Liver (tissue), 9 donors: ENCODE measurements around the gene PAPSS1. TPM values are rescaled to one million over a fixed set of nuclear protein-coding genes. Genes with fewer than 3 reads are reported as not detected.

Source experiments
- DNase-seq: peaks from one replicate; pipeline ENCODE4 v3.0.0-alpha.2; 2017; ENCODE audit warnings: low spot score
- H3K27ac ChIP-seq, 2 donors: one replicate each; pipeline ENCODE4 v1.7.0; 2013; ENCODE audit warnings: inconsistent platforms in 2 of 2, low read length in 2 of 2, control low read depth in 1 of 2, low read depth in 1 of 2, mild to moderate bottlenecking in 1 of 2
- H3K27me3 ChIP-seq, 4 donors: one replicate each; pipeline versions ENCODE4 v1.6.1 to v1.7.0; 2013; ENCODE audit warnings: low read length in 3 of 4, inconsistent platforms in 1 of 4, mild to moderate bottlenecking in 1 of 4, moderate library complexity in 1 of 4; ENCODE audit not compliant: control insufficient read depth in 4 of 4, insufficient read depth in 4 of 4
- H3K36me3 ChIP-seq, 4 donors: one replicate each; pipeline versions ENCODE4 v1.6.1 to v1.7.0; 2013; ENCODE audit warnings: low read length in 3 of 4, mild to moderate bottlenecking in 3 of 4, low read depth in 1 of 4, moderate library complexity in 1 of 4; ENCODE audit not compliant: control insufficient read depth in 4 of 4, insufficient read depth in 3 of 4
- H3K4me1 ChIP-seq, 4 donors: one replicate each; pipeline versions ENCODE4 v1.6.1 to v1.7.0; 2013; ENCODE audit warnings: low read length in 3 of 4, mild to moderate bottlenecking in 3 of 4, moderate library complexity in 1 of 4; ENCODE audit not compliant: control insufficient read depth in 4 of 4, insufficient read depth in 4 of 4
- H3K4me3 ChIP-seq, 3 donors: one replicate each; pipeline versions ENCODE4 v1.6.1 to v1.7.0; 2013; ENCODE audit warnings: low read length in 3 of 3, control low read depth in 1 of 3, low read depth in 1 of 3, mild to moderate bottlenecking in 1 of 3
- H3K9ac ChIP-seq, 2 donors: one replicate each; pipeline ENCODE4 v1.7.0; 2013; ENCODE audit warnings: low read length in 2 of 2, mild to moderate bottlenecking in 2 of 2, moderate library complexity in 2 of 2, control low read depth in 1 of 2, low read depth in 1 of 2
- H3K9me3 ChIP-seq, 4 donors: one replicate each; pipeline versions ENCODE4 v1.6.1 to v1.7.0; 2013; ENCODE audit warnings: low read length in 3 of 4; ENCODE audit not compliant: control insufficient read depth in 4 of 4
- CTCF ChIP-seq: fragments of 150-350 bp; IDR thresholded peaks from 2 replicates; pipeline ENCODE4 v1.5.1; 2017; ENCODE audit warnings: improper control_type of control experiment, low read depth, low read length; ENCODE audit not compliant: missing input control
- EGR1 ChIP-seq, 2 donors: IDR thresholded peaks; 2 replicates each; pipeline ENCODE4 v1.6.1; 2016 to 2018; ENCODE audit warnings: antibody characterized with exemption in 2 of 2, low read depth in 2 of 2
- FOXA1 ChIP-seq: IDR thresholded peaks from 2 replicates; pipeline ENCODE4 v1.6.1; 2016; ENCODE audit warnings: antibody characterized with exemption
- FOXA2 ChIP-seq: IDR thresholded peaks from 2 replicates; pipeline ENCODE4 v1.6.1; 2016; ENCODE audit warnings: antibody characterized with exemption
- GABPA ChIP-seq, 2 donors: IDR thresholded peaks in 1 of 2; conservative IDR thresholded peaks in 1 of 2; 2 replicates each; pipeline ENCODE4 v1.6.1; 2016; ENCODE audit warnings: antibody characterized with exemption in 2 of 2, mild to moderate bottlenecking in 1 of 2, moderate library complexity in 1 of 2
- HNF4A ChIP-seq, 2 donors: conservative IDR thresholded peaks; 2 replicates each; pipeline ENCODE4 v1.6.1; 2016; ENCODE audit warnings: antibody characterized with exemption in 2 of 2, mild to moderate bottlenecking in 2 of 2
- HNF4G ChIP-seq: IDR thresholded peaks from 2 replicates; pipeline ENCODE4 v1.6.1; 2016; ENCODE audit warnings: antibody characterized with exemption
- JUND ChIP-seq, 2 donors: IDR thresholded peaks; 2 replicates each; pipeline ENCODE4 v1.6.1; 2016; ENCODE audit warnings: antibody characterized with exemption in 2 of 2
- NR2F2 ChIP-seq: IDR thresholded peaks from 2 replicates; pipeline ENCODE4 v1.6.1; 2016; ENCODE audit warnings: antibody characterized with exemption
- RAD21 ChIP-seq, 2 donors: IDR thresholded peaks; 2 replicates each; pipeline ENCODE4 v1.6.1; 2016; ENCODE audit warnings: antibody characterized with exemption in 2 of 2, mild to moderate bottlenecking in 2 of 2
- REST ChIP-seq: IDR thresholded peaks from 2 replicates; pipeline ENCODE4 v1.6.1; 2016; ENCODE audit warnings: antibody characterized with exemption, mild to moderate bottlenecking
- RXRA ChIP-seq, 2 donors: IDR thresholded peaks; 2 replicates each; pipeline ENCODE4 v1.6.1; 2017 to 2018; ENCODE audit warnings: antibody characterized with exemption in 2 of 2, mild to moderate bottlenecking in 1 of 2
- SP1 ChIP-seq: IDR thresholded peaks from 2 replicates; pipeline ENCODE4 v1.6.1; 2018; ENCODE audit warnings: antibody characterized with exemption, mild to moderate bottlenecking
- TAF1 ChIP-seq: conservative IDR thresholded peaks from 2 replicates; pipeline ENCODE4 v1.6.1; 2016; ENCODE audit warnings: antibody characterized with exemption, mild to moderate bottlenecking
- YY1 ChIP-seq: IDR thresholded peaks from 2 replicates; pipeline ENCODE4 v1.6.1; 2016; ENCODE audit warnings: antibody characterized with exemption, mild to moderate bottlenecking
- ZBTB33 ChIP-seq: IDR thresholded peaks from 2 replicates; pipeline ENCODE4 v1.6.1; 2016; ENCODE audit warnings: antibody characterized with exemption
- WGBS: extraction: QIAGEN DNeasy Blood & Tissue Kit; methylation state at CpG from one replicate; pipeline ENCODE4 v1.1.7; 2013; 5-methylcytosine and 5-hydroxymethylcytosine counted together
- polyA plus RNA-seq, 2 donors: library from polyadenylated mRNA; stranded (reverse) in 1 of 2; unstranded in 1 of 2; fragments of 200-250 nt in 1 of 2; fragments of >200 nt in 1 of 2; fragmentation: Nextera tagmentation in 1 of 2; extraction: Ambion mirVana in 1 of 2; gene quantifications; one replicate each; pipeline versions ENCODE4 v1.2.1 to v1.2.3, GENCODE V29; 2013 to 2015
- total RNA-seq, 2 donors: library from RNA; depleted of rRNA; stranded (reverse); fragments of >200 nt; gene quantifications; one replicate each; pipeline ENCODE4 v1.2.3, GENCODE V29; 2014
- TF ChIP-seq, protein P1 (sequence below): IDR thresholded peaks from 2 replicates; pipeline ENCODE4 v1.6.1; 2016; ENCODE audit warnings: antibody characterized with exemption
- TF ChIP-seq, protein P2 (sequence below): IDR thresholded peaks from 2 replicates; pipeline ENCODE4 v1.6.1; 2016; ENCODE audit warnings: antibody characterized with exemption
- donor health status: healthy.
- donor health status: healthy.
- donor health status: healthy.
- donor health status: healthy.
- donor health status: healthy.

The PAPSS1 gene
- total and polyA plus RNA-seq, 4 donors = 5.7 to 17.8 (median 6.0) TPM

- Histone ChIP-seq H3K27ac (no peak overlapping the region), H3K36me3 (no peaks in the 10 kb centered on the region), H3K9ac (no peak overlapping the region), H3K4me1 (no peaks in the 10 kb centered on the region), H3K9me3 (no peaks in the 10 kb centered on the region), H3K4me3 (no peak overlapping the region), H3K27me3 (no peaks in the 10 kb centered on the region)
- WGBS = 94% methylated on average over 10 of the region's 10 CpGs
- no peak for DNase-seq
- TF ChIP-seq CTCF = no peak
- TF ChIP-seq HNF4A (conservative IDR thresholded peaks at IDR 0.05) = no peak
- TF ChIP-seq REST = no peak
- no peak for TF ChIP-seq GABPA (IDR thresholded peaks at IDR 0.05 in 1 of 2, conservative IDR thresholded peaks at IDR 0.05 in 1 of 2)
- TF ChIP-seq FOXA2 = no peak
- TF ChIP-seq HNF4G = no peak
- TF ChIP-seq FOXA1 = no peak
- TF ChIP-seq YY1 = no peak
- TF ChIP-seq EGR1 (IDR thresholded peaks at IDR 0.05; ENCODE audit: low read depth in 2 of 2) = no peak
- no peak for TF ChIP-seq NR2F2
- no peak for TF ChIP-seq RXRA (IDR thresholded peaks at IDR 0.05)
- no peak for TF ChIP-seq JUND (IDR thresholded peaks at IDR 0.05)
- TF ChIP-seq RAD21 (IDR thresholded peaks at IDR 0.05) = no peak
- no peak for TF ChIP-seq ZBTB33
- TF ChIP-seq, protein P1, sequence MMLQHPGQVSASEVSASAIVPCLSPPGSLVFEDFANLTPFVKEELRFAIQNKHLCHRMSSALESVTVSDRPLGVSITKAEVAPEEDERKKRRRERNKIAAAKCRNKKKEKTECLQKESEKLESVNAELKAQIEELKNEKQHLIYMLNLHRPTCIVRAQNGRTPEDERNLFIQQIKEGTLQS = no peak
- TF ChIP-seq SP1 = no peak
- TF ChIP-seq, protein P2, sequence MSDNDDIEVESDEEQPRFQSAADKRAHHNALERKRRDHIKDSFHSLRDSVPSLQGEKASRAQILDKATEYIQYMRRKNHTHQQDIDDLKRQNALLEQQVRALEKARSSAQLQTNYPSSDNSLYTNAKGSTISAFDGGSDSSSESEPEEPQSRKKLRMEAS = no peak
- no peak for TF ChIP-seq TAF1
These were observed 144.8 kb downstream of the PAPSS1 start for GRCh38 chr4:107575243-107575642.
